Ascending aorta (tissue), 2 donors: ENCODE measurements around the gene ITGA11. TPM values are rescaled to one million over a fixed set of nuclear protein-coding genes. Genes with fewer than 3 reads are reported as not detected.

Experiments
- DNase-seq, 2 donors: peaks; one replicate each; pipeline ENCODE4 v3.0.0-alpha.2; 2019; ENCODE audit warnings: low spot score in 2 of 2
- H3K27ac ChIP-seq, 2 donors: fragments of 200-600 bp; sonication (generic); one replicate each; pipeline ENCODE4 v1.5.1; 2016 to 2017; ENCODE audit warnings: mild to moderate bottlenecking in 1 of 2
- H3K27me3 ChIP-seq: fragments of 200-600 bp; sonication (generic); one replicate; pipeline ENCODE4 v1.5.1; 2017
- H3K36me3 ChIP-seq, 2 donors: fragments of 200-600 bp; sonication (generic); one replicate each; pipeline ENCODE4 v1.5.1; 2016
- H3K4me1 ChIP-seq, 2 donors: fragments of 200-600 bp; sonication (generic); one replicate each; pipeline ENCODE4 v1.5.1; 2016 to 2017; ENCODE audit warnings: mild to moderate bottlenecking in 1 of 2
- H3K4me3 ChIP-seq, 2 donors: fragments of 200-600 bp; sonication (generic); one replicate each; pipeline ENCODE4 v1.5.1; 2016 to 2017; ENCODE audit warnings: mild to moderate bottlenecking in 1 of 2
- H3K9me3 ChIP-seq, 2 donors: fragments of 200-600 bp; sonication (generic); one replicate each; pipeline ENCODE4 v1.5.1; 2016
- intact Hi-C: fragments of 100-400 bp; cut with DNase I; formaldehyde crosslinking; loops from one replicate; pipeline ENCODE4 v1.15.1; 2023
- total RNA-seq: library from RNA; depleted of rRNA; stranded (reverse); fragments of >200 nt; gene quantifications from one replicate; pipeline ENCODE4 v1.1.0, GENCODE V29; 2016
- TF ChIP-seq, protein P1 (sequence below), 3 experiments: fragments of 200-600 bp in 2 of 3; fragments of 450-650 bp in 1 of 3; sonication (generic) in 2 of 3; IDR thresholded peaks; one replicate each; pipeline ENCODE4 v1.5.1; 2016 to 2019; ENCODE audit warnings: antibody characterized with exemption in 3 of 3, mild to moderate bottlenecking in 1 of 3, moderate library complexity in 1 of 3

The ITGA11 gene
- total RNA-seq, 1 donor from 2014 or later, result 136 TPM

DNA sequence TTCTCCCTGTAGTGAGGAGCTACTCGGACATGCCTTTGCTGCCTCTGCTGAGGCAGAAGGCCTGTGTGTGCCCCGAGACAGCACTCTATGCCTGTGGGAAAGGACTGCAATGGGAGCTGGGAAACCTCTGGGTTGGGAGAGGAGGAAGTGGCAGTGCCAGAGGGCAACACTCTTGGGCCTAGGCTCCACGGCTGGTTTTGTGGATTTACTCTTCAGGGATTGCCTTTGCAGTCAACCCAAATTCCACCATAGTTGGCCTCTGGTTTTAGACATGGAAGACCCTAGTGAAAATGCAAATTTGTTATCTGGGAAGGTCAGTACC is 46.8 kb downstream of the ITGA11 start:
- intact Hi-C loops, result no loop called here
- Histone ChIP-seq H3K27ac (peak overlapping the region; percentile 73 to 80), H3K27me3 (no peaks in the 10 kb centered on the region), H3K4me3 (no peak overlapping the region), H3K36me3 (peaks cover 0 to 7% of the 10 kb centered on the region in 2 donors), H3K4me1 (peaks cover 8 to 33% of the 10 kb centered on the region in 2 donors), H3K9me3 (no peaks in the 10 kb centered on the region)
- TF ChIP-seq, protein P1, sequence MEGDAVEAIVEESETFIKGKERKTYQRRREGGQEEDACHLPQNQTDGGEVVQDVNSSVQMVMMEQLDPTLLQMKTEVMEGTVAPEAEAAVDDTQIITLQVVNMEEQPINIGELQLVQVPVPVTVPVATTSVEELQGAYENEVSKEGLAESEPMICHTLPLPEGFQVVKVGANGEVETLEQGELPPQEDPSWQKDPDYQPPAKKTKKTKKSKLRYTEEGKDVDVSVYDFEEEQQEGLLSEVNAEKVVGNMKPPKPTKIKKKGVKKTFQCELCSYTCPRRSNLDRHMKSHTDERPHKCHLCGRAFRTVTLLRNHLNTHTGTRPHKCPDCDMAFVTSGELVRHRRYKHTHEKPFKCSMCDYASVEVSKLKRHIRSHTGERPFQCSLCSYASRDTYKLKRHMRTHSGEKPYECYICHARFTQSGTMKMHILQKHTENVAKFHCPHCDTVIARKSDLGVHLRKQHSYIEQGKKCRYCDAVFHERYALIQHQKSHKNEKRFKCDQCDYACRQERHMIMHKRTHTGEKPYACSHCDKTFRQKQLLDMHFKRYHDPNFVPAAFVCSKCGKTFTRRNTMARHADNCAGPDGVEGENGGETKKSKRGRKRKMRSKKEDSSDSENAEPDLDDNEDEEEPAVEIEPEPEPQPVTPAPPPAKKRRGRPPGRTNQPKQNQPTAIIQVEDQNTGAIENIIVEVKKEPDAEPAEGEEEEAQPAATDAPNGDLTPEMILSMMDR (IDR thresholded peaks at IDR 0.05), result no peak
- peak in 1 of 2 donors; percentile 57 for DNase-seq

DNA sequence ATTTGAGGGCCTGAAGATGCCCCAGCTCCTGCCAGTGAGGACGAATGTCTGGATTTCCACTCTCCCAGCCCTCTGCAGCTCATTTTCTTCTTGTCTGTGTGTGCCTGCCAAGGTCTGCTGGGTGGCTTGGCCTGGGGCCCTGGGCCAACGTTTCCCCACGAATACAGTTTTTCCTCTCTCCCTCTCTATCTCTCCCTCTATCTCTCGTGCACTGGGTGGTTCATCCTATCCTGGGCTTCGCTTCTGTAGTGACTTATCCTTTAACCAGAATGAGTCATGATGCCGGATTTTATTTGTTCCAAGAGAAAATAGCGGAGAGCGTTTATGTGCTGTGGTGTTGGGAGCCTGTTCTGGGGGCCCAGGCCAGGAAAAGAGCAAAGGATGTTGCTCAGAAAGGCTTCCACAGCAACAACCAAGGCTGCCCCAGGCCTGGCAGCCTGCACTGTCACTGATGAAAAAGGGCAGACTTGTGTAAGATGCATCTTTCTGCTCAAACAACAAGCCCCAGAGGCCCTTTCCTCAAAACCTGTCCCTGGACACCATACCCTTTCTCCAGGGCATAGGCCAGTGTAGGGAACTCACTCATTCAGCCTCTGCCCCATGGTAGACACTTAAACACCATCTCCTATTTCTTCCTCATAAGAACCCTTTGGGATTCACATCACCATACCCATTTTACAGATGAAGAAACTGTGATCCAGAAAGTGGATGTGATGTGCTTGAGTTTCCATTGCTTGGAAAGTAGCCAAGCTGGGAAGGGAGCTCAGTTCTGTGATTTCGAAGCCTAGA is 47.3 kb downstream of the ITGA11 start:
- DNase-seq, result peak in 1 of 2 donors; percentile 79
- Histone ChIP-seq H3K27me3 (no peaks in the 10 kb centered on the region), H3K27ac (peak overlapping the region; percentile 73 to 80), H3K36me3 (peaks cover 0 to 8% of the 10 kb centered on the region in 2 donors), H3K4me3 (peak overlapping the region in 1 of 2 donors; percentile 5), H3K4me1 (peaks cover 8 to 31% of the 10 kb centered on the region in 2 donors), H3K9me3 (no peaks in the 10 kb centered on the region)
- TF ChIP-seq, protein P1 (IDR thresholded peaks at IDR 0.05), result no peak
- intact Hi-C loops, result loop anchor here (5.0 kb wide), 2 partner anchors 38 to 77 kb away; no protein-coding TSS in a partner anchor

DNA sequence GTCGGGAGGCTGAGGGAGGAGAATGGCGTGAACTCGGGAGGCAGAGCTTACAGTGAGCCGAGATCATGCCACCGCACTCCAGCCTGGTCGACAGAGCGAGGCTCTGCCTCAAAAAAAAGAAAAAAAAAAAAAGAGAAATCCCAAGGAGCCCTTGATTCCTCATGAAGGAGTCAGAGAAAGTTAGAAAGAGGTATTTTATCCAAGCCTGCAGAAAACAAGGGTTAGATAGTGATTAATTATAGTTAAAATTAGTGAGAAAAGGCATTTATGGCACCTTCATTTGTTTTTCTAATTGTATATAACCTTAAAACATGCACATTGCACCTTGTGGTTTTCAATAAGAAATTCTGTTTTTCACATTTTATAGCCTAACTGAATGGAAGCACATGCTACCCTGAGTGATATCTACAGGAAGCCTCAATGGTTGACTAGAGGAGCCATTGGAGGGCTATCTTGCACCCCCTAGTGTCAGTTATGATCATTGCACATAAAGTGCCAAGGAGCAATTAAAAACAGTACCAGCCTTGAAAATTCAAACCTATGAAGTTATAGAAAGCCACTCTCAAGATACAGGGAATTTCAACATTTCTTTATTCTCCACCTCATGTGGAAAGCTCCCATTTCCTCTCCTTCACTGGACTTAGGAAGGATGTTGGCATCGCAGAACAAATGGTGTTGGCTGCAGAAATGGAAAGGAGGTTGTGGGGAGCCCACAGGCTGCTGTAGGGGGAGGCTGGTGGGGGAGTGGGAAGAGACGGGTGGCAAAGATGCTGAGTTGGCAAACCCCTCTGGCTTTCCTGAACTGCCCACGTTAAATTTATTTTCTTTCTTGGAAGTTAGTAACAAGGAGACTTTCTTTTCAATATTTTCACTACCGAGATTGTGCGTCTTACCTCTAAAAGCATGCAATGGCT is 48.5 kb downstream of the ITGA11 start:
- Histone ChIP-seq H3K36me3 (peaks cover 0 to 14% of the 10 kb centered on the region in 2 donors), H3K9me3 (no peaks in the 10 kb centered on the region), H3K27me3 (no peaks in the 10 kb centered on the region), H3K4me1 (peaks cover 8 to 27% of the 10 kb centered on the region in 2 donors), H3K27ac (peak overlapping the region; percentile 73 to 80), H3K4me3 (no peak overlapping the region)
- TF ChIP-seq, protein P1 (IDR thresholded peaks at IDR 0.05), result peak; percentile 55 to 64 (median 61)
- peak in 1 of 2 donors; percentile 62 for DNase-seq
- intact Hi-C loops, result loop anchor here (5.0 kb wide), 2 partner anchors 39 to 76 kb away; no protein-coding TSS in a partner anchor

DNA sequence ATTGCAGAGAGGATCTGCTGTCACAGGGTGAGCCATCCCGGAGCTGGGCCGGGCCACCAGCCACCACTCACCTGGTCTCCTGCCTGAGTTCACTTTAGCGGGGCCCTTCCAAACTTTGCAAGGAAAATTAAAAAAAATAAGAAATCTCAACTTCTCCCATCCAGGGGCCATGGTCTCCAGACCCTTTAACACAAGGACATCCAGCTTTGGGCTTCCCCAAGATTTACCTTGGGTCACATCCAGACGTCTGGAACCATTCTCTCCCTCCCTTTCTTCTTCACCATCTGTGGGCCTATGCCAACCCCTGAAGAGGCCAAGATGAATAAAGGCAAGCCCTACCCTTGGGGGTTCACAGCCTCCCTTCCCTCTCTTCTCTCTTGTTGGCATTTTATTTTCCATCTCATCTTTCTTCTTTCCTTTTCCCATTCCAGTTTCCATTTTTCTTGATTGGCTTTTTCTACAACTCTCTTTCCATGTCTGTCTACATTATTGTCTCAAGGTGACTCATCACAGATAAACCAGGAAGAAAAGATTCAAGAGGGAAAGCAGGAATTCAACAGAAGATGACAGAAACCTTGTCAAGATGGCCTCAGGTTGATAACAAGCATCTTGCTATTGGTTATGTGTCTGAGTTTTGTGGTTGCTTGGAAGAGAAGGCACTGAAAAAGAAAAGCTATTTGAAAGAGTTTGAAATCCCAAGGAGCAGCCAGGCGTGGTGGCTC is 49.5 kb downstream of the ITGA11 start:
- TF ChIP-seq, protein P1 (IDR thresholded peaks at IDR 0.05), result no peak
- Histone ChIP-seq H3K27ac (peak overlapping the region; percentile 53 to 73), H3K27me3 (no peaks in the 10 kb centered on the region), H3K9me3 (no peaks in the 10 kb centered on the region), H3K4me3 (no peak overlapping the region), H3K4me1 (peaks cover 8 to 27% of the 10 kb centered on the region in 2 donors), H3K36me3 (peaks cover 4 to 14% of the 10 kb centered on the region in 2 donors)
- DNase-seq, result peak in 1 of 2 donors; percentile 39
- intact Hi-C loops, result loop anchor here (5.0 kb wide), 2 partner anchors 40 to 75 kb away; no protein-coding TSS in a partner anchor

DNA sequence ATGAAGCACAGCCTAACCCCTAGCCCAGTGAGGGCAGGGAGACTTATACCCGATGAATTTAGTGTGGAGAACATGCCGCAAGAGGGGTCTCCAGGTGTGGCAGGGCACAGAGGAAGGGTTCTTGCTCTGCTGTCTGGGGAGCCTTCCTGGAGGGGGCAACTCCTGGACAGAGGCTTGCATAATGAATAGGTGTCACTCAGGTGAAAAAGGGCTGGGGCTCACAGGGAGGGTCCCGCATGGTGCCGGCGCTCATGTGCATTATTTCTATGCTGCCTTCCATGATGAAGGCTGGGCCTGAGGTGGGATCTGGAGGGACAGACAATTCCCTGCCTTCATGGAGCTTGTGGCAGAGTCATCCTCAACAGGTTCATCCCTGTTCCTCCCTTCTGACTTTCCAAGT is 51.5 kb downstream of the ITGA11 start:
- no peak overlapping the region for H3K4me3 ChIP-seq
- peaks cover 8 to 27% of the 10 kb centered on the region in 2 donors for H3K4me1 ChIP-seq
- peaks cover 4 to 14% of the 10 kb centered on the region in 2 donors for H3K36me3 ChIP-seq
- intact Hi-C loops, result loop anchor here (5.0 kb wide), 2 partner anchors 42 to 73 kb away; no protein-coding TSS in a partner anchor
- H3K27ac ChIP-seq, result peak overlapping the region in 1 of 2 donors; percentile 39
- H3K27me3 ChIP-seq, result no peaks in the 10 kb centered on the region
- no peaks in the 10 kb centered on the region for H3K9me3 ChIP-seq
- TF ChIP-seq, protein P1 (IDR thresholded peaks at IDR 0.05), result no peak
- DNase-seq, result peak in 1 of 2 donors; percentile 61
